ENCODE results near the gene JAZF1.
A peak's percentile ranks its signal among the peaks of the same experiment; 100 is the strongest.
"Not testable (repeated sequence)": the region's sequence is repeated elsewhere in the genome, so short reads cannot be mapped to it uniquely, and the experiment has no call there.

Gene JAZF1

GRCh38 chr7:28041508-28042314 lies 138.9 kb downstream of the JAZF1 start:
- DNase-seq (ENCODE audit: low spot score) = peak; percentile 29

- no peak for DNase-seq (ENCODE audit: low spot score)
These were observed 142.3 kb downstream of the JAZF1 start for GRCh38 chr7:28038175-28038797.

- DNase-seq (ENCODE audit: low spot score) = peak; percentile 58
These were observed 143.2 kb downstream of the JAZF1 start for GRCh38 chr7:28037220-28038010.

- DNase-seq (ENCODE audit: low spot score) = no peak
These were observed 143.9 kb downstream of the JAZF1 start for GRCh38 chr7:28036696-28037095.

GRCh38 chr7:28033386-28033785 lies 147.2 kb downstream of the JAZF1 start:
- no peak for DNase-seq (ENCODE audit: low spot score)

GRCh38 chr7:28032738-28033380 lies 147.7 kb downstream of the JAZF1 start:
- DNase-seq (ENCODE audit: low spot score) = no peak

- no peak for DNase-seq (ENCODE audit: low spot score)
These were observed 151.5 kb downstream of the JAZF1 start for GRCh38 chr7:28029051-28029450.

- DNase-seq (ENCODE audit: low spot score) = no peak
These were observed 152.1 kb downstream of the JAZF1 start for GRCh38 chr7:28028471-28028870.

- no peak for DNase-seq (ENCODE audit: low spot score)
These were observed 154.4 kb downstream of the JAZF1 start for GRCh38 chr7:28026237-28026636.

GRCh38 chr7:28024786-28025334 lies 155.7 kb downstream of the JAZF1 start:
- DNase-seq (ENCODE audit: low spot score) = no peak

- DNase-seq (ENCODE audit: low spot score) = peak; percentile 77
These were observed 160.2 kb downstream of the JAZF1 start for GRCh38 chr7:28020302-28020940.

GRCh38 chr7:28018856-28019465 lies 161.6 kb downstream of the JAZF1 start:
- no peak for DNase-seq (ENCODE audit: low spot score)

- DNase-seq (ENCODE audit: low spot score) = no peak
These were observed 162.1 kb downstream of the JAZF1 start for GRCh38 chr7:28018446-28018845.

GRCh38 chr7:28018020-28018419 lies 162.6 kb downstream of the JAZF1 start:
- no peak for DNase-seq (ENCODE audit: low spot score)

GRCh38 chr7:28017372-28017771 lies 163.2 kb downstream of the JAZF1 start:
- DNase-seq (ENCODE audit: low spot score) = no peak

- no peak for DNase-seq (ENCODE audit: low spot score)
These were observed 164.3 kb downstream of the JAZF1 start for GRCh38 chr7:28016297-28016696.

GRCh38 chr7:28015169-28015568 lies 165.4 kb downstream of the JAZF1 start:
- DNase-seq (ENCODE audit: low spot score) = no peak

GRCh38 chr7:28014340-28014739 lies 166.3 kb downstream of the JAZF1 start:
- not testable (repeated sequence) for DNase-seq (ENCODE audit: low spot score)

- DNase-seq (ENCODE audit: low spot score) = no peak
These were observed 167.2 kb downstream of the JAZF1 start for GRCh38 chr7:28013441-28013840.

- DNase-seq (ENCODE audit: low spot score) = no peak
These were observed 167.6 kb downstream of the JAZF1 start for GRCh38 chr7:28013019-28013418.

- DNase-seq (ENCODE audit: low spot score) = no peak
These were observed 171.7 kb downstream of the JAZF1 start for GRCh38 chr7:28008911-28009310.

All from AG08396 (cell line).